ENCODE results near the gene CHRM5.

DNA sequence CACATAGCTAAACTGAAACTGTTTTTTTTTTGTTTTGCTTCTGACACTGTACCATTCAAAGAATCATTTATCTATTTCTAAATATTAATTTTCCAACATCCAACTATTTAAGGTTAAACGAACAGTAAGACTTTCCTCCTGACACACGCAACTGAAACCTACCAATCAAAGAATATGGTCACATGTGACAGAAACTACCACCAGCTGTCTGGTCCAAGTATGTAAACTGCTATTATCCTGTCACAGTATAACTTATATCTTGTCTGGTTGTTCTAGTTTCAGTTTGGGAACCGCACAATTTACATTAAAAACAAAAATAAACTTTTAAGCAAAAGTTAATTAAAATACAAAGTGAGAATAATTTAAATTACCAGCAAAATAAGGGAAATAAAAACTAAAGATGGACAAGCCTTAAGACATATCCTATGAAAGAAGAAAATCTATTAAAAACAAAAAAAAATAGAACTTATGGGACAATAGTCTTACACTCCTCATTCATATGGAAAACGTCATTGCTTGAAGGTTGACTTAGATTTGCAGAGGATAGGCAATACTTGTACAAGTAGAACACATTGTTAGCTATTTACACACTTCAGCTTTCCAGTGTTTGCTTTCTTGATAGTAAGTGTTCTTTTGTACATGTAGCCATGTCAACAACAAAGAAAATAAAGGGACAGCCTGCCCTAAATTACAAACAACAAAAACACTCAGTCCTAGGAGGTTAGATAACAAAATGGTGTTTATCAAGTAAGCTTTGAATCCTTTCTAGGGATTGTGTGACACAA is 26.8 kb upstream of the CHRM5 start:
- TF ChIP-seq, protein P1, sequence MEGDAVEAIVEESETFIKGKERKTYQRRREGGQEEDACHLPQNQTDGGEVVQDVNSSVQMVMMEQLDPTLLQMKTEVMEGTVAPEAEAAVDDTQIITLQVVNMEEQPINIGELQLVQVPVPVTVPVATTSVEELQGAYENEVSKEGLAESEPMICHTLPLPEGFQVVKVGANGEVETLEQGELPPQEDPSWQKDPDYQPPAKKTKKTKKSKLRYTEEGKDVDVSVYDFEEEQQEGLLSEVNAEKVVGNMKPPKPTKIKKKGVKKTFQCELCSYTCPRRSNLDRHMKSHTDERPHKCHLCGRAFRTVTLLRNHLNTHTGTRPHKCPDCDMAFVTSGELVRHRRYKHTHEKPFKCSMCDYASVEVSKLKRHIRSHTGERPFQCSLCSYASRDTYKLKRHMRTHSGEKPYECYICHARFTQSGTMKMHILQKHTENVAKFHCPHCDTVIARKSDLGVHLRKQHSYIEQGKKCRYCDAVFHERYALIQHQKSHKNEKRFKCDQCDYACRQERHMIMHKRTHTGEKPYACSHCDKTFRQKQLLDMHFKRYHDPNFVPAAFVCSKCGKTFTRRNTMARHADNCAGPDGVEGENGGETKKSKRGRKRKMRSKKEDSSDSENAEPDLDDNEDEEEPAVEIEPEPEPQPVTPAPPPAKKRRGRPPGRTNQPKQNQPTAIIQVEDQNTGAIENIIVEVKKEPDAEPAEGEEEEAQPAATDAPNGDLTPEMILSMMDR (optimal IDR thresholded peaks at IDR 0.05 in 1 of 3, IDR thresholded peaks at IDR 0.05 in 1 of 3, conservative IDR thresholded peaks at IDR 0.05 in 1 of 3; ENCODE audit: extremely low read depth in 1 of 3, insufficient read depth in 2 of 3, low read length in 3 of 3), result no peak
- no peak for TF ChIP-seq EZH2 (IDR thresholded peaks at IDR 0.05; ENCODE audit: low read length)
